Ectodermal cell (in vitro differentiated cells): ENCODE results near the gene CSRNP3.
A peak's percentile ranks its signal among the peaks of the same experiment; 100 is the strongest.
"Not testable (repeated sequence)": the region's sequence is repeated elsewhere in the genome, so short reads cannot be mapped to it uniquely, and the experiment has no call there.

Experiments used
- H3K27ac ChIP-seq: 2 replicates; pipeline ENCODE4 v1.7.0; 2013; ENCODE audit warnings: mild to moderate bottlenecking, low read depth, low read length; ENCODE audit not compliant: insufficient read depth, poor library complexity, severe bottlenecking
- H3K27me3 ChIP-seq: 2 replicates; pipeline ENCODE4 v1.7.0; 2013; ENCODE audit warnings: mild to moderate bottlenecking, low read length; ENCODE audit not compliant: insufficient read depth, control insufficient read depth, poor library complexity, severe bottlenecking
- H3K36me3 ChIP-seq: one replicate; pipeline ENCODE4 v1.7.0; 2013; ENCODE audit warnings: low read length; ENCODE audit not compliant: control insufficient read depth, insufficient read depth
- H3K4me1 ChIP-seq: one replicate; pipeline ENCODE4 v1.7.0; 2013; ENCODE audit warnings: low read length; ENCODE audit not compliant: control insufficient read depth, insufficient read depth
- H3K4me3 ChIP-seq: 2 replicates; pipeline ENCODE4 v1.7.0; 2013; ENCODE audit warnings: low read depth, low read length, control low read depth; ENCODE audit not compliant: insufficient read depth
- H3K9me3 ChIP-seq: 2 replicates; pipeline ENCODE4 v1.7.0; 2013; ENCODE audit warnings: mild to moderate bottlenecking, low read length, moderate library complexity; ENCODE audit not compliant: control insufficient read depth
- WGBS, 2 experiments: methylation state at CpG; one replicate each; pipeline ENCODE4 v1.1.7; 2013; ENCODE audit warnings: missing lambda C conversion rate in 2 of 2; 5-methylcytosine and 5-hydroxymethylcytosine counted together

Gene CSRNP3

DNA sequence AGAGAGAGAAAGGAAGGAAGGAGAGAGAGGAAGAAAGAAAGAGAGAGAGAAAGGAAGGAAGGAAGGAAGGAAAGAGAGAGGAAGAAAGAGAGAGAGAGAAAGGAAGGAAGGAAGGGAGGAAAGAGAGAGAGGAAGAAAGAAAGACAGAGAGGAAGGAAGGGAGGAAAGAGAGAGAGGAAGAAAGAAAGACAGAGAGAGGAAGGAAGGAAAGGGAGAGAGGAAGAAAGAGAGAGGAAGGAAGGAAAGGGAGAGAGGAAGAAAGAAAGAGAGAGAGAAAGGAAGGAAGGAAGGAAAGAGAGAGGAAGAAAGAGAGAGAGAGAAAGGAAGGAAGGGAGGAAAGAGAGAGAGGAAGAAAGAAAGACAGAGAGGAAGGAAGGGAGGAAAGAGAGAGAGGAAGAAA is 196.6 kb downstream of the CSRNP3 start:
- not testable (repeated sequence) for H3K27me3 ChIP-seq, H3K4me1 ChIP-seq, H3K36me3 ChIP-seq, H3K27ac ChIP-seq, H3K9me3 ChIP-seq, H3K4me3 ChIP-seq

DNA sequence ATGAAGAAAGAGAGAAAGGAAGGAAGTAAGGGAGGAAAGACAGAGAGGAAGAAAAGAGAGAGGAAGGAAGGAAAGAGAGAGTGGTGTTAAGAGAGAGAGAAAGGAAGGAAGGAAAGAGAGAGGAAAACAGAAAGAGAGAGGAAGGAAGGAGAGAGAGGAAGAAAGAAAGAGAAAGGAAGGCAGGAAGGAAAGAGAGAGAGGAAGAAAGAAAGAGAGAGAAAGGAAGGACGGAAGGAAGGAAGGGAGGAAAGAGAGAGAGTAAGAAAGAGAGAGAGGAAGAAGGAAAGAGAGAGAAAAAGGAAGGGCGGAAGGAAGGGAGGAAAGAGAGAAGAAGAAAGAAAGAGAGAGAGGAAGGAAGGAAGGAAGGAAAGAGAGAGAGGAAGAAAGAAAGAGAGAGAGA is 197.1 kb downstream of the CSRNP3 start:
- 88 to 89% methylated on average over 2 of the region's 2 CpGs for WGBS, 2 experiments
- Histone ChIP-seq H3K27me3 (no peaks in the 10 kb centered on the region), H3K9me3 (no peaks in the 10 kb centered on the region), H3K36me3 (peaks cover 12% of the 10 kb centered on the region), H3K4me1 (no peaks in the 10 kb centered on the region), H3K27ac (no peak overlapping the region), H3K4me3 (no peak overlapping the region)

DNA sequence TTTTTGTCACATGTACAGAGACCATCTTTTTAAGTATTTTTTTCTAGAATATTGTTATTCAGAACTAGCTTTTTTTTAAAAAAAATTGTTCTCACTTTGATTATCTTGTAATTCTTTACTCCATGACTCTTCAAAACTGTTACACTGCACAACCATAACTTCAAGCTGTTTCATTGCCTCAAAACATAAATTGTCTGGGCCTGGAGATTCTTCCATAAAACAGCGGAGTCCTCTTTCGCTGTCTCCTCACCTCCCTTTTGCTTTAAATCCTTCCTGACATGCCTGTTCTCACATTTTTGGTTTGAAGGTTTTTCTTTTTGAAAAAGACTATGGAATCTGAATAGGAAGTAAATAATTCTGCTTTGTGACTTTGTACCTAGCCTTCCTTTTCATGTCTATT is 197.9 kb downstream of the CSRNP3 start:
- no peak overlapping the region for H3K4me3 ChIP-seq
- H3K27ac ChIP-seq: no peak overlapping the region
- H3K27me3 ChIP-seq: no peaks in the 10 kb centered on the region
- H3K36me3 ChIP-seq: peaks cover 17% of the 10 kb centered on the region
- no peaks in the 10 kb centered on the region for H3K4me1 ChIP-seq
- WGBS, 2 experiments: 45 to 50% methylated on average over 2 of the region's 2 CpGs
- no peaks in the 10 kb centered on the region for H3K9me3 ChIP-seq

DNA sequence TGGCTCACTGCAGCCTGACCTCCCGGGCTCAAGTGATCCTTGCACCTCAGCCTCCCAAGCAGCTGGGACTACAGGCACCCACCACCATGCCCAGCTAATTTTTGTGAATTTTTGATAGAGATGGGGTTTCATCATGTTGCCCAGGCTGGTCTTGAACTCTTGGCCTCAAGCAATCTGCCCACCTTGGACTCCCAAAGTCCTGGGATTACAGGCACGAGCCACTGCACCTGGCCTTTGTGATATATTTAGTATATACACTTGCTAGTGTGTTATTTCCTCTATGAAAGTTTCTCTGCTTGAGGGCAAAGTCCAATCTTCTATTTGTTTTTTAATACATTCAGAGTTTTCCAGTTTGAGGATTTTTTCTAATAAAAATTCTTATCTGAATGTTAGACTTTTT is 205.3 kb downstream of the CSRNP3 start:
- no peaks in the 10 kb centered on the region for H3K27me3 ChIP-seq
- H3K4me1 ChIP-seq: no peaks in the 10 kb centered on the region
- no peak overlapping the region for H3K4me3 ChIP-seq
- no peak overlapping the region for H3K27ac ChIP-seq
- H3K36me3 ChIP-seq: peaks cover 45% of the 10 kb centered on the region
- WGBS, 2 experiments: 96% methylated on average over 1 to 2 of the region's 2 CpGs
- H3K9me3 ChIP-seq: no peaks in the 10 kb centered on the region

DNA sequence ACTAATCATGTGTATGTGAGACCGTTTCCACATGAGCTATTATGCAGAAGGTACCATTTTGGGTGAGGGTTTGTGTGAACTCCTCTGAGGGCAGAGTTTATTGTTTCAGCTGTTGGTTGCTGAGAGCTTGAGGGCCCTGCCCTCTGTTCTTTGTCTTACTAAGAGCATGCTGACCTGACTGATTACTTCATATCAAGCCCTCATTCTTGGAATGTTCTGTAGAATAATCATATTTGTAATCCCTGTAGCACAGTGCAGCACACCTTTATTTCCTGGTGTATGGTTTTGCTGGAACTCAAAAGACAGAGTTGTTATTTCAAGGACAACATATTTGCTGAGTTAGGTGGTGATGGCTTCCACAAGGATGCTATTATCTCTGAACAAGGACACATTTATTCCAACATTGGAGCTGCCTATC is 206.1 kb downstream of the CSRNP3 start:
- Histone ChIP-seq H3K4me1 (no peaks in the 10 kb centered on the region), H3K4me3 (no peak overlapping the region), H3K9me3 (no peaks in the 10 kb centered on the region), H3K27me3 (no peaks in the 10 kb centered on the region), H3K36me3 (peaks cover 45% of the 10 kb centered on the region), H3K27ac (no peak overlapping the region)
- WGBS, 2 experiments: 89 to 92% methylated on average over 1 of the region's 1 CpG

DNA sequence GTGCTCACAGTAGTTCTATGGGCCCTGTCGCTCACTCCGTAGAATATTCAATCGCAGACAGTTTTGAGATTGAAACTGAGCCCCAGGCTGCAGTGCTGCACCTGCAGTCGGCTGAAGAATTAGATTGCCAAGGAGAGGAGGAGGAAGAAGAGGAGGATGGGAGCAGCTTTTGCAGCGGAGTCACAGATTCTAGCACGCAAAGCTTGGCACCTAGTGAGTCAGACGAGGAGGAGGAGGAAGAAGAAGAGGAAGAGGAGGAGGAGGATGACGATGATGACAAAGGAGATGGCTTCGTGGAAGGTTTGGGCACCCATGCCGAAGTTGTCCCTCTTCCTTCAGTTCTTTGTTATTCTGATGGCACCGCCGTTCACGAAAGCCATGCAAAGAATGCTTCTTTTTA is 209.4 kb downstream of the CSRNP3 start:
- H3K27me3 ChIP-seq: no peaks in the 10 kb centered on the region
- no peaks in the 10 kb centered on the region for H3K9me3 ChIP-seq
- H3K36me3 ChIP-seq: peaks cover 29% of the 10 kb centered on the region
- WGBS, 2 experiments: 92 to 95% methylated on average over 13 of the region's 13 CpGs
- no peak overlapping the region for H3K4me3 ChIP-seq
- H3K27ac ChIP-seq: no peak overlapping the region
- peaks cover 7% of the 10 kb centered on the region for H3K4me1 ChIP-seq

DNA sequence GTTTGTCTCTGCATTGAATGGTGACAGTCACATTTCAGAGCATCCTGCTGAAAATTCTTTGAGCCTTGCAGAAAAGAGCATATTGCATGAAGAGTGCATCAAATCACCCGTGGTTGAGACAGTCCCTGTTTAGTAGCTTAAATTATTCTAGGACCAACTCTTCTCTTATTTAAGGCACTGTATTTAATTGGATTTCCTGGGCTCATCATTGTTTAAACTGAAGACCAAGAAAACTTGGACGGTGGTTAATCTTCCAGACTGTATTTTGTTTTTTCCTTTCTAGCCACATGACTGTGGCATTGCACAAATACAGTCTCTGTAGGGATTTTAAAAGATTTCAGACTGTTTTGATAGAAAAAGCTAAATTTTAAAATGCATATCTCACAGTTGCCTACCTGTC is 210.1 kb downstream of the CSRNP3 start:
- Histone ChIP-seq H3K4me1 (peaks cover 7% of the 10 kb centered on the region), H3K36me3 (peaks cover 29% of the 10 kb centered on the region), H3K9me3 (no peaks in the 10 kb centered on the region), H3K27me3 (no peaks in the 10 kb centered on the region), H3K27ac (no peak overlapping the region), H3K4me3 (no peak overlapping the region)
- 95 to 100% methylated on average over 2 of the region's 2 CpGs for WGBS, 2 experiments

DNA sequence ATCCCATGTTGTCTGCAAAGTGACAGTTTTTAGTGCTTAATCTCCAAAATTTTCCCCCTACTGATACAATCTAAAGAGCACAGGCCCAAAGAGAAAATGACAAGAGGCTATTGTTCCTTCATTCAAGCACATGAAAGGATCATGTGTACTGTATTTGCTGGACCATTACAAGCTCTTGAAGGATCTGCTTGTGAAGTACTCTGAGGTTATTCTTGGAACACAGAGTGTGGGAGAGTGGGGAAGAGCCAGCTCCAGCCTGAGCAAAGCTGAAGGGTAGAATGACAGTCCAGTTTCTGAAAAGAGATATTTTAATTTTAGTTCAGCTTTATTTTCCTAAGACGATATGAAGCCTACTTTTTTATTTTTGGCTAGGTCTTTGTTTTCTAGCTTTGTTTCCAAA is 212.3 kb downstream of the CSRNP3 start:
- Histone ChIP-seq H3K4me3 (no peak overlapping the region), H3K27ac (no peak overlapping the region), H3K9me3 (no peaks in the 10 kb centered on the region), H3K4me1 (peaks cover 10% of the 10 kb centered on the region), H3K36me3 (peaks cover 23% of the 10 kb centered on the region), H3K27me3 (no peaks in the 10 kb centered on the region)
- WGBS, 2 experiments: 92% methylated on average over 1 of the region's 1 CpG; no CpG with 5 or more reads in 1 of the 2 experiments

DNA sequence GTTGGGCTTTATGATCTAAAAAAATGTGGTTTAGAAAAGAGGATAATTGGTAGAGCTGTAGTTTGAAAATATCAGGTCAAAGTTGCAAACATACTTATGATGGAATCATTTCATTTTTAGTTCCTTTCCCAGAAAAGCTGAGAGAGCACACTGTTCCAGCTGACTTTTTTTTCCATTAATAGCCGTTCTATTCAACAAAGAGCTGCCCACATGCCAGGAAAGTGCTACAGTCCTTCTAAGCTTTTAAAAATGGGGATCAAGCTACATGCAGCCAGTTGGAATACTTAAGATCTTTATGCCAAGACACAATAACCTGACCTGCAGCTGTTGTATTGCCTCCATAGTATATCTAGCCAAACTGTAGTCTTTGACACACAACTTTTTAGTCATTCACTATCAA is 213.0 kb downstream of the CSRNP3 start:
- peaks cover 17% of the 10 kb centered on the region for H3K36me3 ChIP-seq
- no peaks in the 10 kb centered on the region for H3K27me3 ChIP-seq
- WGBS, 2 experiments: 68 to 70% methylated on average over 1 of the region's 1 CpG
- no peak overlapping the region for H3K4me3 ChIP-seq
- H3K9me3 ChIP-seq: no peaks in the 10 kb centered on the region
- no peak overlapping the region for H3K27ac ChIP-seq
- H3K4me1 ChIP-seq: peaks cover 17% of the 10 kb centered on the region

DNA sequence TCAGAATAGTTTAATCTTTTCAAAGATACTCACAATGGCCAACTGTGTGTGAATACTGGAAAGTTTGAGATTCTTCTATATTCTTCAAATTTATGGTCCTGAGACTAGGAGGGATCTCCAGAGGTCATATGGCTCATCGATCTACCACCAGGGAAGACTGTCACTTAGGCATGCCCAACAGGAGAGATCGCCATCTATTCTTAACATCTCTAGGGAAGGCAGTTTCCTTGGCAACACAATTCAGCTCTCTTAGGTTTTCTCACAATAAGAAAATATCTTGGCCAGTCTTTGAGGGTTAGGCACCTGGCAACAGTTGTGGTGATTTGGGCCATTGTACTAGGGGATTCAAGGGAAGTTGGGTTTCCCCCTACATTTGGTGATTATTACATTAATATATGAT is 217.3 kb downstream of the CSRNP3 start:
- H3K27ac ChIP-seq: peak overlapping the region; percentile 89
- H3K4me3 ChIP-seq: no peak overlapping the region
- peaks cover 39% of the 10 kb centered on the region for H3K4me1 ChIP-seq
- H3K36me3 ChIP-seq: no peaks in the 10 kb centered on the region
- no peaks in the 10 kb centered on the region for H3K27me3 ChIP-seq
- 73 to 77% methylated on average over 2 of the region's 2 CpGs for WGBS, 2 experiments
- H3K9me3 ChIP-seq: no peaks in the 10 kb centered on the region

DNA sequence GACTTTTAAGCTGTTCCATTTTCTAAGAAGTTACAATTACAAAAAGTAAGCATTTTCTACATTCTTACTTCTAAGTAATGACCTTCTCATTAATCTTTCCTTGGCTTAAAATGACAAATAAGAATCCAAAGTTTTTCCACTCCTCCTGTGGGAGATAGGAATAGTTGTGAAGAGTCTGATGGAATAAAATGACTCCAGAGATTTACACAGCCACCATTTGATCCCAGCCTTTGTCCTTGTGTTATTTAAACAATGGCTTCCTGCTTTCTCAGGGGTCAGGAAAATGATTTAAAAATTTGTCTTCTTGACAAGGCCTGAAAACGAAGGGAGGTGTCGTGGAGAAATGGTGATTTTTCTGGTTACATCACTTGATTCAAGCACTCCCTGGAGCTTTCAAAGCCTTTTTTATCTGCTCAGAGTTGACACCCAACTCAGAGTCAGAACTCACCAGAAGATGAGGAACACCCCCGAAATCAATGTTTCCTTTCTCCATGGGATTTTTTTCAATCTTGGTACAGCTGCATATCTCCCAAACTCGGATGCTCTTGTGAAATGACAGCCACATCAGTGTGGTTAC is 218.0 kb downstream of the CSRNP3 start:
- H3K9me3 ChIP-seq: no peaks in the 10 kb centered on the region
- peaks cover 42% of the 10 kb centered on the region for H3K4me1 ChIP-seq
- peak overlapping the region; percentile 89 for H3K27ac ChIP-seq
- H3K27me3 ChIP-seq: no peaks in the 10 kb centered on the region
- no peaks in the 10 kb centered on the region for H3K36me3 ChIP-seq
- no peak overlapping the region for H3K4me3 ChIP-seq
- WGBS, 2 experiments: 75 to 80% methylated on average over 4 of the region's 4 CpGs
